BJ (cell line): ENCODE results near the gene PRDM11. TPM values are rescaled to one million over a fixed set of nuclear protein-coding genes. Genes with fewer than 3 reads are reported as not detected.
A peak's percentile ranks its signal among the peaks of the same experiment; 100 is the strongest.

Source experiments
- CTCF ChIA-PET: fragments of 350-600 bp; formaldehyde crosslinking; extraction: SDS; loops from one replicate; lab custom pipeline; 2021; ENCODE audit warnings: antibody characterized with exemption, inconsistent platforms; lab: Yijun Ruan, JAX
- POLR2A ChIA-PET: fragments of 300-600 bp; sonication (Branson Sonifier 250); formaldehyde crosslinking; extraction: SDS; loops from one replicate; lab custom pipeline; 2021; ENCODE audit warnings: antibody characterized with exemption; lab: Charles Lee
- DNase-seq: peaks from one replicate; pipeline ENCODE4 v3.0.0-alpha.2; 2011; ENCODE audit warnings: low read depth
- H3K27me3 ChIP-seq: 2 replicates; pipeline ENCODE4 v1.6.0; 2011; ENCODE audit warnings: low read length; ENCODE audit not compliant: control insufficient read depth, insufficient read depth
- H3K36me3 ChIP-seq: 2 replicates; pipeline ENCODE4 v1.5.1; 2011; ENCODE audit warnings: low read length; ENCODE audit not compliant: control insufficient read depth, insufficient read depth
- H3K4me3 ChIP-seq: 2 replicates; pipeline ENCODE4 v1.5.1; 2011; ENCODE audit warnings: low read depth, mild to moderate bottlenecking, control low read depth, low read length
- polyA plus RNA-seq: library from polyadenylated mRNA; depleted of rRNA; stranded (reverse); fragments of >200 nt; gene quantifications from 2 replicates; pipeline ENCODE4 v1.2.3, GENCODE V29; 2011
- TF ChIP-seq, protein P1 (sequence below): IDR thresholded peaks from 2 replicates; pipeline ENCODE4 v1.5.1; 2011; ENCODE audit warnings: low read depth, mild to moderate bottlenecking, control low read depth, inconsistent platforms, low read length, moderate library complexity; ENCODE audit not compliant: insufficient read depth

Gene PRDM11
- polyA plus RNA-seq, 1 experiment = 5.8 TPM

GRCh38 chr11:45144126-45145082 is 2.0 kb upstream of the PRDM11 start:
- no peak overlapping the region for H3K4me3 ChIP-seq
- peaks cover 16% of the 10 kb centered on the region for H3K27me3 ChIP-seq
- TF ChIP-seq, protein P1, sequence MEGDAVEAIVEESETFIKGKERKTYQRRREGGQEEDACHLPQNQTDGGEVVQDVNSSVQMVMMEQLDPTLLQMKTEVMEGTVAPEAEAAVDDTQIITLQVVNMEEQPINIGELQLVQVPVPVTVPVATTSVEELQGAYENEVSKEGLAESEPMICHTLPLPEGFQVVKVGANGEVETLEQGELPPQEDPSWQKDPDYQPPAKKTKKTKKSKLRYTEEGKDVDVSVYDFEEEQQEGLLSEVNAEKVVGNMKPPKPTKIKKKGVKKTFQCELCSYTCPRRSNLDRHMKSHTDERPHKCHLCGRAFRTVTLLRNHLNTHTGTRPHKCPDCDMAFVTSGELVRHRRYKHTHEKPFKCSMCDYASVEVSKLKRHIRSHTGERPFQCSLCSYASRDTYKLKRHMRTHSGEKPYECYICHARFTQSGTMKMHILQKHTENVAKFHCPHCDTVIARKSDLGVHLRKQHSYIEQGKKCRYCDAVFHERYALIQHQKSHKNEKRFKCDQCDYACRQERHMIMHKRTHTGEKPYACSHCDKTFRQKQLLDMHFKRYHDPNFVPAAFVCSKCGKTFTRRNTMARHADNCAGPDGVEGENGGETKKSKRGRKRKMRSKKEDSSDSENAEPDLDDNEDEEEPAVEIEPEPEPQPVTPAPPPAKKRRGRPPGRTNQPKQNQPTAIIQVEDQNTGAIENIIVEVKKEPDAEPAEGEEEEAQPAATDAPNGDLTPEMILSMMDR = no peak
- ChIA-PET POLR2A (no interaction called here), CTCF (no interaction called here)
- no peak for DNase-seq
- no peaks in the 10 kb centered on the region for H3K36me3 ChIP-seq

DNA sequence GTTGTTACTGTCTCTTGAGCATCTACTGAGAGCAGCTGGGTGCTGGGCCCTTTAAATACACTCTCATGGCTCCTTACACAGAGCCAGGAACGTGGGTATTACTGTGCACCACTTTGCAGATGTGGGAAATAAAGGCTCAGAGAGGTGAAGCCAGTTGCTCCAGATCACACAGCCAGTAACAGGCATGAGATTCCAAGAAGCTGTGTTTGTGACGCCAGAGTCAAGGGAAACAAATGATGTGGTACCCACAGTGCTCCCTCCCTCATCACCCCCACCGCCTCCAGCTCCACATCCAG is 1.4 kb upstream of the PRDM11 start:
- peaks cover 16% of the 10 kb centered on the region for H3K27me3 ChIP-seq
- no peak overlapping the region for H3K4me3 ChIP-seq
- DNase-seq = no peak
- ChIA-PET CTCF (interaction anchor here (0.5 to 0.9 kb wide), 2 partner anchors 10 to 35 kb away, joined by 3 to 4 read pairs; no protein-coding TSS in a partner anchor), POLR2A (no interaction called here)
- no peaks in the 10 kb centered on the region for H3K36me3 ChIP-seq
- TF ChIP-seq, protein P1 = no peak

- POLR2A ChIA-PET = no interaction called here
- TF ChIP-seq, protein P1 = no peak
- peaks cover 16% of the 10 kb centered on the region for H3K27me3 ChIP-seq
- no peaks in the 10 kb centered on the region for H3K36me3 ChIP-seq
- peak overlapping the region; percentile 66 for H3K4me3 ChIP-seq
- no peak for DNase-seq
- CTCF ChIA-PET = interaction anchor here (0.5 to 0.9 kb wide), 2 partner anchors 10 to 34 kb away, joined by 3 to 4 read pairs; no protein-coding TSS in a partner anchor
These were observed 914 bp upstream of the PRDM11 start for GRCh38 chr11:45145379-45146071.

DNA sequence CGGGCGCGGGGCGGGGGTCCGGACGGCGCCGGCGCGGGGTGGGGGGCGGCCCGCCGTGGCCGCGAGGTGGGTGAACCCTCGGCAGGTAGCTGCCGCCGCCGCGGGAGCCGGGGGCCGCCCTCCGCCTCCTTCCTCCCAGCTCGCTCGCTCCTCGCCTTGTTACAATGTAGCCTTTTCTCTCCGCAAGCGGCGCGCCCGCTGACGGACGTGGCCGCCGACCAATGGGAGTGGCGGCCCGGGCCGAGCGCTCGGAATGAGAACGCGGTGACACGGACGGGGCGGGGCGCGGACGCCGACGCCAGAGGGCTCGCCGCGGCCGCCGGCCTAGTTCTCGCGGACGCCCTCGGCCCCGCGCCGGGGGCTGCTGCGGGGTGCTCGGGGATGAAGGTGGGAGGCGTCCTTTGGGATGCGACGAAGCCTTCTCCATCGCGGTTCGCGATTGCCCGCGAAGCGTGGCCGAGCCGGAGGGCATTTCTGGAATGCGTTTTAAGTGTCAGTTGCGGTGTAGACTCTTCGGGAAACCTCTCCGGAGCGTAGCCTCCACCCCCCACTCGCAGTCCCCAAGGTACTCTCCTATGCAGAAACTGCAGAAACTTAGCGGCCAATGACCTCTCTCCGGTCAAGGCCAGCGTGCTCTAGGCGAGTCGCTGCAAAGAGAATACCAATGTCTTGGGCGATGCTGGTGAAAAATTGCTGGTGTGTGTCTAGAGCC is 734 bp downstream of the PRDM11 start:
- Histone ChIP-seq H3K27me3 (peaks cover 11% of the 10 kb centered on the region; the same call in 1 of the 2 replicates), H3K36me3 (no peaks in the 10 kb centered on the region), H3K4me3 (peak overlapping the region; percentile 66)
- POLR2A ChIA-PET = no interaction called here
- TF ChIP-seq, protein P1 = no peak
- CTCF ChIA-PET = no interaction called here
- DNase-seq = peak; percentile 56
